Uterus (tissue), 4 donors: ENCODE measurements around the gene MAP2K4. TPM values are rescaled to one million over a fixed set of nuclear protein-coding genes. Genes with fewer than 3 reads are reported as not detected.
A peak's percentile ranks its signal among the peaks of the same experiment; 100 is the strongest.

Experiments
- DNase-seq, 2 donors: peaks; one replicate each; pipeline ENCODE4 v3.0.0-alpha.2; 2019 to 2020
- H3K27ac ChIP-seq, 2 donors: fragments of 200-600 bp; sonication (generic); 1 replicate in 1 of 2; 2 replicates in 1 of 2; pipeline ENCODE4 v1.5.1; 2016 to 2018
- H3K27me3 ChIP-seq, 2 donors: fragments of 200-600 bp; sonication (generic); one replicate each; pipeline ENCODE4 v1.5.1; 2018 to 2019; ENCODE audit warnings: control low read depth in 1 of 2
- H3K36me3 ChIP-seq, 2 donors: fragments of 200-600 bp; sonication (generic); one replicate each; pipeline ENCODE4 v1.5.1; 2019; ENCODE audit warnings: control low read depth in 1 of 2
- H3K4me1 ChIP-seq, 2 donors: fragments of 200-600 bp; sonication (generic); one replicate each; pipeline ENCODE4 v1.5.1; 2018 to 2019; ENCODE audit warnings: control low read depth in 1 of 2
- H3K4me3 ChIP-seq, 2 donors: fragments of 200-600 bp; sonication (generic); 1 replicate in 1 of 2; 2 replicates in 1 of 2; pipeline ENCODE4 v1.5.1; 2018 to 2019; ENCODE audit warnings: mild to moderate bottlenecking in 1 of 2
- H3K9me3 ChIP-seq, 2 donors: fragments of 200-600 bp; sonication (generic); one replicate each; pipeline ENCODE4 v1.5.1; 2019; ENCODE audit warnings: control low read depth in 1 of 2
- POLR2A ChIP-seq, 2 donors: fragments of 450-650 bp; IDR thresholded peaks; one replicate each; pipeline ENCODE4 v1.6.1; 2016; ENCODE audit warnings: antibody characterized with exemption in 2 of 2, mild to moderate bottlenecking in 1 of 2, moderate library complexity in 1 of 2
- intact Hi-C: fragments of 100-400 bp; cut with DNase I; formaldehyde crosslinking; loops from one replicate; pipeline ENCODE4 v1.15.1; 2023; ENCODE audit warnings: low total_unique reads
- total RNA-seq, 4 donors: library from RNA; depleted of rRNA in 3 of 4; stranded (reverse); fragments of >200 nt in 3 of 4; gene quantifications; one replicate each; pipeline versions ENCODE4 v1.1.0 to v1.2.4, GENCODE V29; 2014 to 2023
- TF ChIP-seq, protein P1 (sequence below), 4 experiments: fragments of 200-600 bp in 2 of 4; fragments of 450-650 bp in 2 of 4; sonication (generic) in 2 of 4; IDR thresholded peaks; one replicate each; pipeline ENCODE4 v1.5.1; 2016 to 2019; ENCODE audit warnings: antibody characterized with exemption in 4 of 4, mild to moderate bottlenecking in 2 of 4, moderate library complexity in 1 of 4
- donor health status: DM: yes; HTN: yes; CAD: no.

The MAP2K4 gene
- total RNA-seq, 4 donors from 2014 or later = 19.4 to 83.9 (median 65.5) TPM

DNA sequence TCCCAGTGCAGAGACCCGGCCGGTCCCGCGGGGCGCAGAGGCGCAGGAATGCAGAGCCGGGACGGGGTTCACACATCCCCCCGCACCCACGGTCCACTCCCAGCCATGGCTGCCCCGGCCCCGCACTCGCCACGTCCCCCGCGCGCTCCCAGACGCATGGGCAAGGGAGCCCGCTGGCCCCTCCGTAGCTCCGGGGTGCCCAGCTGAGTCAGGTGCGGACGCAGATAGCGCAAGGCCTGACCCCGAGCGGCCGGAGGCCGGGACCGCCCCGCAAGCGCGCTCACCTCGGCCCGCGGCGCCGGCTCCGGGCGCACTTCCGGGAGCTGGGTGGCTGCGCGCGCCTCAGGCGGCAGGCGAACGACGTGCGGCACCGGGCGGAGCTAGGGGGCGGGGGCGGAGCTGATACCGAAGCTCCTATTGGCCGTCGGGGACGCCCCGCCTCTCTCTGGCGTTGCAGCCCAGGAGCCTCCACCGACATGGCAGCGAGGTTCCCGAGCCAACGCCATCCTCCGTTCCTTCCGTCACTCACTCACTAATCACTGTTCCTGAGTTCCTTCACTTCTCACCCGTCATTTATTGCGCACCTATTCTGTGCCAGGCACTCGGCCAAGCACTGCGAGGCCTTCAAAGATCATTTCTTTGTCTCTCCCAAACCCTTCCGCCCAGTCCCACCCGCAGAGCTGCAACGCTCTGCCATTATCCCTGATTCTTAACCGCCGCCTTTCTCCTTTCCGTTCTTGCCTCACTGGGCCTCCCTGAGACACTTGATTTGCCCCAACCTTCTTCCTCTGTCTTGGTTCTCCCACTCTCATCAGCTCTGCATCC lies 23.3 kb upstream of the MAP2K4 start, which contains the start of gene ZNF18:
Gene ZNF18 (minus strand): TSS at position 329 of the 825 bp plus-strand sequence. CDS start 4,646 bp downstream, outside the sequence.
- H3K27ac ChIP-seq = peak within 1 kb of the TSS; percentile 80 to 88
- H3K4me1 ChIP-seq = no peaks in the 10 kb centered on the region
- H3K27me3 ChIP-seq = no peaks in the 10 kb centered on the region
- no peaks in the 10 kb centered on the region for H3K9me3 ChIP-seq
- peak within 1 kb of the TSS; percentile 80 to 88 for H3K4me3 ChIP-seq
- H3K36me3 ChIP-seq = no peaks in the 10 kb centered on the region
- peak; percentile 95 to 96 for DNase-seq
- TF ChIP-seq POLR2A (IDR thresholded peaks at IDR 0.05) = peak; percentile 97 to 99
- TF ChIP-seq, protein P1, sequence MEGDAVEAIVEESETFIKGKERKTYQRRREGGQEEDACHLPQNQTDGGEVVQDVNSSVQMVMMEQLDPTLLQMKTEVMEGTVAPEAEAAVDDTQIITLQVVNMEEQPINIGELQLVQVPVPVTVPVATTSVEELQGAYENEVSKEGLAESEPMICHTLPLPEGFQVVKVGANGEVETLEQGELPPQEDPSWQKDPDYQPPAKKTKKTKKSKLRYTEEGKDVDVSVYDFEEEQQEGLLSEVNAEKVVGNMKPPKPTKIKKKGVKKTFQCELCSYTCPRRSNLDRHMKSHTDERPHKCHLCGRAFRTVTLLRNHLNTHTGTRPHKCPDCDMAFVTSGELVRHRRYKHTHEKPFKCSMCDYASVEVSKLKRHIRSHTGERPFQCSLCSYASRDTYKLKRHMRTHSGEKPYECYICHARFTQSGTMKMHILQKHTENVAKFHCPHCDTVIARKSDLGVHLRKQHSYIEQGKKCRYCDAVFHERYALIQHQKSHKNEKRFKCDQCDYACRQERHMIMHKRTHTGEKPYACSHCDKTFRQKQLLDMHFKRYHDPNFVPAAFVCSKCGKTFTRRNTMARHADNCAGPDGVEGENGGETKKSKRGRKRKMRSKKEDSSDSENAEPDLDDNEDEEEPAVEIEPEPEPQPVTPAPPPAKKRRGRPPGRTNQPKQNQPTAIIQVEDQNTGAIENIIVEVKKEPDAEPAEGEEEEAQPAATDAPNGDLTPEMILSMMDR (IDR thresholded peaks at IDR 0.05) = peak in 1 of 4 experiments; percentile 11
- intact Hi-C loops = no loop called here

DNA sequence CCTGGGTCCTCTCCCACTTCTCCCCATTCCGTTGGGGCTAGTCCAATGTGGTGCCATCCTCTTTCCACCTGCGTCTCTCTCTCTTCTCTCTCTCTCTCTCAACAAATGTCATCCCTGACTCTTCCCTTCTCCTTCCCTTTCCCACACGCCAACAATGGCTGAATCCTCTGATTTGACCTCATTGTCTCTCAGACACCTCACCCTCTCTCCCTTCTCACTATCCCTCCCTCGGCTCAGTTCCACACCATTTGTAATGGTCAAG lies 22.8 kb upstream of the MAP2K4 start:
- no peak for DNase-seq
- intact Hi-C loops = no loop called here
- H3K36me3 ChIP-seq = no peaks in the 10 kb centered on the region
- H3K27me3 ChIP-seq = no peaks in the 10 kb centered on the region
- H3K4me3 ChIP-seq = peak overlapping the region; percentile 80 to 88
- no peak for TF ChIP-seq POLR2A (IDR thresholded peaks at IDR 0.05)
- TF ChIP-seq, protein P1 (IDR thresholded peaks at IDR 0.05) = no peak
- no peaks in the 10 kb centered on the region for H3K9me3 ChIP-seq
- peak overlapping the region; percentile 80 to 88 for H3K27ac ChIP-seq
- no peaks in the 10 kb centered on the region for H3K4me1 ChIP-seq

DNA sequence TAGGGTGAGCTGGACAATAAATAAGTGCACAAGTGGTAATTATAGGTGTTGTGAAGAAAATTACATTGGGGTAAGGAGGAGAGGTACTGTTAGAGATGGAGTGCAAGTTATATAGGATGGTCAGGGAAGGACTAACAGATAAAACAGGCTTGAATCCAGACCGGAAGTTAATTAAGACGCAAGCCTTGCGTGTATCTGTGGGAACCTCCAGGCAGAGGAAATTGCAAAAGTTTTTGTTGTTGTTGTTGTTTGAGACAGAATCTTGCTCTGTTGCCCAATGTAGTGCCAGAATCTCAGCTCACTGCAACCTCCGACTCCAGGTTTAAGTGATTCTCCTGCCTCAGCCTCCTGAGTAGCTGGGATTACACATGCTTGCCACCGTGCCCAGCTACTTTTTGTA lies 21.0 kb upstream of the MAP2K4 start:
- intact Hi-C loops = no loop called here
- Histone ChIP-seq H3K4me3 (no peak overlapping the region), H3K9me3 (no peaks in the 10 kb centered on the region), H3K27ac (no peak overlapping the region), H3K27me3 (no peaks in the 10 kb centered on the region), H3K36me3 (no peaks in the 10 kb centered on the region), H3K4me1 (no peaks in the 10 kb centered on the region)
- no peak for TF ChIP-seq POLR2A (IDR thresholded peaks at IDR 0.05)
- TF ChIP-seq, protein P1 (IDR thresholded peaks at IDR 0.05) = no peak
- no peak for DNase-seq

DNA sequence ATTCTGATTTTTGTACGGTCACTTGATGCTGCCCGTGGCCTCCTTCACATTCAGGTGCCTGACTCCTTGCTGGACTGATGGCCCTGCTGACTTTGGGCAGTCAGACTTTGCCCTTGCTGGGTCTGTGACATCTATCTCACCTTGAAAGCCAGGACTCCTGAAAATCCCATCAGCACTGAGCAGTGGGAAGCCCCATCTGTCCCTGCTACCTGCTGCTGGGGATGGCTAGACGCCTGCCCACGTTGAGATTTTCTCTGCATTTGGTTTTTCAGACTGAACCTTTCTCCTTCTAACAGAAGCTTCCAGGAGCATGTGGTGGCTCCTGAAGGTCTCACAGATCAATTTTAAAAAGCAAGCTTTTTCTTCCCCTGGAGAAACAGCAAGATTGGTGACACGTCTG lies 13.2 kb upstream of the MAP2K4 start:
- Histone ChIP-seq H3K4me1 (no peaks in the 10 kb centered on the region), H3K4me3 (no peak overlapping the region), H3K27ac (no peak overlapping the region), H3K9me3 (no peaks in the 10 kb centered on the region), H3K36me3 (no peaks in the 10 kb centered on the region), H3K27me3 (peaks cover 0 to 4% of the 10 kb centered on the region in 2 donors)
- intact Hi-C loops = no loop called here
- TF ChIP-seq, protein P1 (IDR thresholded peaks at IDR 0.05) = no peak
- TF ChIP-seq POLR2A (IDR thresholded peaks at IDR 0.05) = no peak
- no peak for DNase-seq

DNA sequence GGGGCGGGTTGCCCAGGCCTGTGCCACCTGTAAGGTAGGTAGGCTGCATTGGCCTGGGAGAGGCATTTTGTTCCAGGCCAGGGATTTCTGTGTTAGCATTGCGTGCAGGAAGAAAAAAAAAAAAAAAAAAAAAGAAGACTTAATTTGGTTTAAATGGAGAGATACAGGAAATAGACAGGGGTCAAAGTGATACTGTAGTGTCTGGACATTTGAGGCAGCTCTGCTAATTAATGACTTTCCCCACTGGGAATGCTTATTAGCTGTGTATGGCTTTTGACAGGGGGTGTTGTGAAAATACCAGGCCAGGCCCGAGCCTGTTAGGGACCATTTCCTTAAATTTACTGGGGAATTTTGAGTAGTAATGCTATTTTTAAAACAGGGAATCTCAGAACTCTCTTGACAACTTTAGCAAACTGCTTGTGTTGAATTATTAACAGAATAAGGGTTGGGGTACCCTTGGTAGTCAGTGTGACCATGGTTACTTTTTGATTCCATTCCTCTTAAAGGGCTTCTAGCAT lies 1.0 kb downstream of the MAP2K4 start:
- peak overlapping the region; percentile 52 to 98 for H3K4me3 ChIP-seq
- DNase-seq = no peak
- H3K27me3 ChIP-seq = no peaks in the 10 kb centered on the region
- H3K4me1 ChIP-seq = peaks cover 0 to 5% of the 10 kb centered on the region in 2 donors
- H3K27ac ChIP-seq = peak overlapping the region; percentile 82 to 88
- intact Hi-C loops = no loop called here
- H3K36me3 ChIP-seq = no peaks in the 10 kb centered on the region
- no peaks in the 10 kb centered on the region for H3K9me3 ChIP-seq
- TF ChIP-seq POLR2A (IDR thresholded peaks at IDR 0.05) = no peak
- TF ChIP-seq, protein P1 (IDR thresholded peaks at IDR 0.05) = no peak
